Naive thymus-derived CD8-positive, alpha-beta T cell (primary cell): ENCODE results near the gene GGT7. TPM values are rescaled to one million over a fixed set of nuclear protein-coding genes. Genes with fewer than 3 reads are reported as not detected.

ENCODE experiments used
- ATAC-seq, 2 donors: fragments of 150-1000 bp; cut with Tn5 transposase in 1 of 2; sonication (Bioruptor Pico), chemical (Tn5 transposase) in 1 of 2; 1 replicate in 1 of 2; 2 replicates in 1 of 2; pipeline ENCODE4 v1.10.0; 2021; ENCODE audit warnings: mild to moderate bottlenecking in 2 of 2, moderate library complexity in 2 of 2
- POLR2A ChIA-PET: fragments of 350-600 bp; sonication (Branson Sonifier 250); formaldehyde crosslinking; loops from one replicate; lab custom pipeline; 2021; ENCODE audit warnings: antibody characterized with exemption; lab: Charles Lee
- DNase-seq, 10 donors: peaks; one replicate each; pipeline versions ENCODE4 v3.0.0 to v3.0.0-alpha.2; 2020 to 2022
- H3K27ac Mint-ChIP-seq, 10 donors: one replicate each; pipeline ENCODE4 v1.8.0; 2020 to 2022; ENCODE audit warnings: mild to moderate bottlenecking in 10 of 10, mixed read lengths in 10 of 10, moderate library complexity in 4 of 10, inconsistent platforms in 1 of 10
- H3K27me3 Mint-ChIP-seq, 5 donors: one replicate each; pipeline ENCODE4 v1.8.0; 2021 to 2022; ENCODE audit warnings: mixed read lengths in 5 of 5
- H3K36me3 Mint-ChIP-seq, 3 donors: one replicate each; pipeline ENCODE4 v1.8.0; 2020 to 2022; ENCODE audit warnings: mixed read lengths in 3 of 3, mild to moderate bottlenecking in 2 of 3, inconsistent platforms in 1 of 3
- H3K4me1 Mint-ChIP-seq, 4 donors: one replicate each; pipeline ENCODE4 v1.8.0; 2021 to 2022; ENCODE audit warnings: mixed read lengths in 4 of 4
- H3K4me3 Mint-ChIP-seq, 10 donors: one replicate each; pipeline ENCODE4 v1.8.0; 2020 to 2022; ENCODE audit warnings: mild to moderate bottlenecking in 10 of 10, mixed read lengths in 10 of 10, moderate library complexity in 6 of 10, inconsistent platforms in 1 of 10
- H3K9me3 Mint-ChIP-seq, 9 donors: one replicate each; pipeline ENCODE4 v1.8.0; 2020 to 2022; ENCODE audit warnings: mixed read lengths in 9 of 9, mild to moderate bottlenecking in 3 of 9, inconsistent platforms in 1 of 9, moderate library complexity in 1 of 9
- polyA plus RNA-seq, 3 donors: library from polyadenylated mRNA; unstranded; fragments of 300-500 nt; fragmentation: Illumina TruSeq; gene quantifications; one replicate each; pipeline ENCODE4 v1.2.3, GENCODE V29; 2021
- total RNA-seq, 8 experiments: library from RNA in 2 of 8; stranded (reverse) in 2 of 8; gene quantifications; one replicate each; pipeline ENCODE4 v1.2.3 and lab custom pipeline; 2021 to 2026

Gene GGT7
- total and polyA plus RNA-seq, 5 experiments from 2014 or later = 3.9 to 43.3 (median 9.4) TPM

- POLR2A ChIA-PET = no interaction called here
- no peak for ATAC-seq
- Mint-ChIP-seq H3K36me3 (peaks cover 0 to 22% (median 2%) of the 10 kb centered on the region in 3 donors), H3K4me1 (peaks cover 23 to 58% (median 53%) of the 10 kb centered on the region in 4 donors), H3K4me3 (no peak overlapping the region), H3K27me3 (no peaks in the 10 kb centered on the region), H3K27ac (no peak overlapping the region), H3K9me3 (no peaks in the 10 kb centered on the region)
- no peak for DNase-seq
Measured at GRCh38 chr20:34798871-34799270, 73.8 kb downstream of the GGT7 start.

DNA sequence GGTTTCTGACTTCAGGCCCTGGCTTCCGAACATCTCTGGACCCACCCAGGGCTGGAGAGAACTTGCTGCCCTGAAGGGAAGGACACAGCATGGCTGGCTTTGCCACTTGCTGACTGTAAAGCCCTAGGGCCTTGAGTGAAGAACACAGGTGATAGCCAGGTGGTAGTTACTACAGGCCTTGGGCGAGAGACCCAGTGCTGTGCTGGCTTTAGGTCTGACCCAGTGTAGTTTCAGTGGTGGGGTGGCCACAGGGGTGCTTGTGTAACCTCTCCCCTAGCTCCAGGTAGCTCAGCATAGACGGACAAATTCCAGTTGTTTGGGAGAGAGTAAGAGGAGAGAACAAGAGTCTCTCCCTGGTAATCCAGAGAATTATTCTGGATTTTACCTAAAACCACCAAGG lies 74.3 kb downstream of the GGT7 start:
- H3K9me3 Mint-ChIP-seq = no peaks in the 10 kb centered on the region
- no peaks in the 10 kb centered on the region for H3K27me3 Mint-ChIP-seq
- H3K4me3 Mint-ChIP-seq = no peak overlapping the region
- peak overlapping the region in 2 of 10 donors; percentile 39 to 40 for H3K27ac Mint-ChIP-seq
- peaks cover 0 to 19% (median 2%) of the 10 kb centered on the region in 3 donors for H3K36me3 Mint-ChIP-seq
- peaks cover 23 to 61% (median 52%) of the 10 kb centered on the region in 4 donors for H3K4me1 Mint-ChIP-seq
- DNase-seq = no peak
- ATAC-seq = no peak
- POLR2A ChIA-PET = no interaction called here

DNA sequence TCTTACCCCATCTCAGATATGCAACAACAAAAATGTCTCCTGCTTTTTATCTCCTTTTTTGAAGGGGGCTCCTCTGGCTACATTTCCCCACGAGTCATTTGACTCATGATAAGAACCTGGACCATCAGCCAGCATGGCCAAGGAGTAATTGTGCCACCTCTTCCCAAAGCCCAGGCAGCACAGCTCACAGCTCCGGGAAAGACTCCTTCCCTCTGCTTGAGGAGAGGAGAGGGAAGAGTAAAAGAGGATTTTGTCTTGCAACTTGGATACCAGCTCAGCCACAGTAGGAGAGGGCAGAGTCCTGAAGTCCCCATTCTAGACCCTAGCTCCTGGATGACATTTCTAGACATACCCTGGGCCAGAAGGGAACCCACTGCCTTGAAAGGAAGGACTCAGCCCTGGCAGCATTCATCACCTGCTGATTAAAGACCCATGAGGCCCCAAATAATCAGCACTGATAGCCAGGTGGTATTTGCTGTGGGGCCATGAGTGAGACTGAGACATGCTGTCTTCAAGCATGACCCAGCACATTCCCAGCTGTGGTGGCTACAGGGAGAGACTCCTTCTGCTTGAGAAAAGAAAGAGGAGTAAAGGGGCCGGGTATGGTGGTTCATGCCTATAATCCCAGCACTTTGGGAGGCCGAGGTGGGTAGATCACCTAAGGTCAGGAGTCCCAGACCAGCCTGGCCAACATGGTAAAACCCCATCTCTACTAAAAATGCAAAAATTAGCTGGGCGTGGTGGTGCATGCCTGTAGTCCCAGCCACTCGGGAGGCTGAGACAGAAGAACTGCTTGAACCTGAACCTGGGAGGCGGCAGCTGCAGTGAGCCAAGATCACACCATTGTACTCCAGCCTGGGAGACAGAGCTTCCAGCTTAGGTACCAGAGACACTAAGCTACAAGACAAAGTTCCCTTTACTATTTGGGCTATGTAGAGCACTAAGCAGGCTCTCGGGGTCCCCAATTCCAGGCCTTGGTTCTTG lies 75.4 kb downstream of the GGT7 start:
- ATAC-seq (no peak), DNase-seq (no peak)
- H3K27ac Mint-ChIP-seq = peak overlapping the region in 2 of 10 donors; percentile 9 to 39
- peaks cover 0 to 18% (median 2%) of the 10 kb centered on the region in 3 donors for H3K36me3 Mint-ChIP-seq
- POLR2A ChIA-PET = interaction anchor here (0.6 kb wide), 1 partner anchor 260 kb away, joined by 5 read pairs; no protein-coding TSS in a partner anchor
- H3K4me3 Mint-ChIP-seq = no peak overlapping the region
- H3K4me1 Mint-ChIP-seq = peaks cover 23 to 58% (median 52%) of the 10 kb centered on the region in 4 donors
- no peaks in the 10 kb centered on the region for H3K9me3 Mint-ChIP-seq
- H3K27me3 Mint-ChIP-seq = no peaks in the 10 kb centered on the region

Other genes with a start within 250 kb of the GGT7 start
- 10 to 100 TPM; 11.4 to 14.0 TPM for gene PIGU, start 195.8 kb downstream of the GGT7 start, total RNA-seq
- 10 to 100 TPM; 18.3 to 25.4 (median 23.2) TPM for gene PIGU, start 195.8 kb downstream of the GGT7 start, polyA plus RNA-seq
- 1 to 10 TPM; 1.7 to 1.8 TPM for gene TP53INP2, start 168.5 kb downstream of the GGT7 start, total RNA-seq
- under 1 TPM; 0.08 to 0.64 (median 0.53) TPM for gene TP53INP2, start 168.5 kb downstream of the GGT7 start, polyA plus RNA-seq
- 10 to 100 TPM; 24.3 to 29.2 TPM for gene NCOA6, start 47.2 kb downstream of the GGT7 start, total RNA-seq
- 1 to 10 TPM; 2.8 to 8.2 (median 5.0) TPM for gene NCOA6, start 47.2 kb downstream of the GGT7 start, polyA plus RNA-seq
- 10 to 100 TPM; 27.2 to 27.9 TPM for gene ACSS2, start 3.8 kb upstream of the GGT7 start, total RNA-seq
- 10 to 100 TPM in 2 of 3 donors, 1 to 10 TPM in 1; 9.1 to 10.9 (median 10.4) TPM for gene ACSS2, start 3.8 kb upstream of the GGT7 start, polyA plus RNA-seq
- 10 to 100 TPM; 41.0 to 42.4 TPM for gene GSS, start 83.0 kb upstream of the GGT7 start, total RNA-seq
- 10 to 100 TPM; 29.3 to 41.7 (median 34.4) TPM for gene GSS, start 83.0 kb upstream of the GGT7 start, polyA plus RNA-seq
- gene MYH7B, start 83.0 kb upstream of the GGT7 start, total RNA-seq = under 1 TPM; 0.82 to 0.83 TPM
- gene MYH7B, start 83.0 kb upstream of the GGT7 start, polyA plus RNA-seq = under 1 TPM in 1 of 3 donors, not detected in 2; 0.49 TPM
- gene TRPC4AP, start 220.0 kb upstream of the GGT7 start, total RNA-seq = 10 to 100 TPM; 75.4 to 77.6 TPM
- gene TRPC4AP, start 220.0 kb upstream of the GGT7 start, polyA plus RNA-seq = 10 to 100 TPM; 54.7 to 57.8 (median 56.5) TPM